SK-N-SH (cell line): ENCODE measurements around the gene DNAJC2. TPM values are rescaled to one million over a fixed set of nuclear protein-coding genes. Genes with fewer than 3 reads are reported as not detected.

Source experiments
- CTCF ChIA-PET: fragments of 300-600, 350-600 bp; formaldehyde crosslinking; extraction: SDS; loops from one replicate; lab custom pipeline; 2021; lab: Yijun Ruan, JAX
- POLR2A ChIA-PET: fragments of 350-600 bp; sonication (Branson Sonifier 250); formaldehyde crosslinking; extraction: SDS; loops from one replicate; lab custom pipeline; 2020; ENCODE audit warnings: antibody characterized with exemption, inconsistent platforms; lab: Yijun Ruan, JAX
- DNase-seq: peaks from one replicate; pipeline ENCODE4 v3.0.0; 2012
- H2AFZ ChIP-seq: fragments of 200-600 bp; sonication (generic); 2 replicates; pipeline ENCODE4 v1.8.1; 2016; ENCODE audit warnings: antibody characterized with exemption, mild to moderate bottlenecking, low read depth
- H3F3A ChIP-seq: fragments of 200-600 bp; sonication (generic); replicated peaks from 2 replicates; pipeline ENCODE3; 2016; ENCODE audit warnings: antibody characterized with exemption, mild to moderate bottlenecking; ENCODE audit not compliant: insufficient read depth
- H3K27ac ChIP-seq, 2 experiments: fragments of 200-500 bp in 1 of 2; fragments of 200-600 bp in 1 of 2; sonication (Bioruptor generic) in 1 of 2; sonication (generic), shearing (Covaris generic) in 1 of 2; 2 replicates each; pipeline versions ENCODE4 v1.5.1 to v1.6.1; 2014 to 2016; ENCODE audit warnings: low read depth in 2 of 2, inconsistent platforms in 1 of 2, low read length in 1 of 2, mild to moderate bottlenecking in 1 of 2, mixed read lengths in 1 of 2
- H3K27me3 ChIP-seq: fragments of 200-600 bp; sonication (generic), shearing (Covaris generic); 2 replicates; pipeline ENCODE4 v1.6.1; 2016; ENCODE audit warnings: mixed run types; ENCODE audit not compliant: insufficient read depth
- H3K36me3 ChIP-seq, 2 experiments: fragments of 200-500 bp in 1 of 2; fragments of 200-600 bp in 1 of 2; sonication (Bioruptor generic) in 1 of 2; sonication (generic) in 1 of 2; replicated peaks in 1 of 2; 2 replicates each; pipeline versions ENCODE3 to v1.5.1; 2014 to 2016; ENCODE audit warnings: low read length in 1 of 2, mild to moderate bottlenecking in 1 of 2; ENCODE audit not compliant: insufficient read depth in 2 of 2, control insufficient read depth in 1 of 2
- H3K4me1 ChIP-seq, 2 experiments: fragments of 200-500 bp in 1 of 2; fragments of 200-600 bp in 1 of 2; sonication (Bioruptor generic) in 1 of 2; sonication (generic), shearing (Covaris generic) in 1 of 2; 2 replicates each; pipeline versions ENCODE4 v1.5.1 to v1.6.1; 2014 to 2016; ENCODE audit warnings: low read depth in 1 of 2, low read length in 1 of 2, mixed run types in 1 of 2; ENCODE audit not compliant: insufficient read depth in 2 of 2, control insufficient read depth in 1 of 2
- H3K4me2 ChIP-seq: fragments of 200-600 bp; sonication (generic), shearing (Covaris generic); 2 replicates; pipeline ENCODE4 v1.6.1; 2017; ENCODE audit warnings: mixed run types
- H3K4me3 ChIP-seq, 2 experiments: fragments of 200-500 bp in 1 of 2; fragments of 200-600 bp in 1 of 2; sonication (Bioruptor generic) in 1 of 2; sonication (generic), shearing (Covaris generic) in 1 of 2; 2 replicates each; pipeline versions ENCODE4 v1.5.1 to v1.8.1; 2014 to 2016; ENCODE audit warnings: low read depth in 2 of 2, inconsistent platforms in 1 of 2, low read length in 1 of 2, mild to moderate bottlenecking in 1 of 2, mixed read lengths in 1 of 2, moderate library complexity in 1 of 2
- H3K79me2 ChIP-seq: fragments of 200-600 bp; sonication (generic); 2 replicates; pipeline ENCODE4 v1.8.1; 2017; ENCODE audit warnings: mild to moderate bottlenecking; ENCODE audit not compliant: insufficient read depth
- H3K9ac ChIP-seq: fragments of 200-600 bp; sonication (generic); 2 replicates; pipeline ENCODE4 v1.6.1; 2017; ENCODE audit warnings: mixed run types
- H3K9me2 ChIP-seq: fragments of 200-600 bp; sonication (generic); 2 replicates; pipeline ENCODE4 v1.6.1; 2017; ENCODE audit warnings: mixed run types
- H3K9me3 ChIP-seq: fragments of 200-600 bp; sonication (generic); 2 replicates; pipeline ENCODE4 v1.6.1; 2017; ENCODE audit warnings: mixed run types, mild to moderate bottlenecking, moderate library complexity
- H4K20me1 ChIP-seq: fragments of 200-600 bp; sonication (generic); 2 replicates; pipeline ENCODE4 v1.6.1; 2017; ENCODE audit warnings: mild to moderate bottlenecking, mixed run types; ENCODE audit not compliant: insufficient read depth
- CTCF ChIP-seq: fragments of 200-600 bp; sonication (generic); IDR thresholded peaks from 2 replicates; pipeline ENCODE4 v1.6.1; 2017; ENCODE audit warnings: antibody characterized with exemption, mild to moderate bottlenecking, moderate library complexity
- EP300 ChIP-seq, 2 experiments: IDR thresholded peaks; 2 replicates each; pipeline versions ENCODE4 v1.4.0 to v1.6.1; 2012; ENCODE audit warnings: borderline replicate concordance in 1 of 2, low read depth in 1 of 2, low read length in 1 of 2
- FOXM1 ChIP-seq: IDR thresholded peaks from 2 replicates; pipeline ENCODE4 v1.4.0; 2012; ENCODE audit warnings: low read depth, mild to moderate bottlenecking
- GABPA ChIP-seq: IDR thresholded peaks from 2 replicates; pipeline ENCODE4 v1.4.0; 2012; ENCODE audit warnings: low read depth, mild to moderate bottlenecking
- JUND ChIP-seq: IDR thresholded peaks from 2 replicates; pipeline ENCODE4 v1.4.0; 2012
- MEF2A ChIP-seq: IDR thresholded peaks from 2 replicates; pipeline ENCODE4 v1.4.0; 2012; ENCODE audit warnings: low read depth, borderline replicate concordance
- NRF1 ChIP-seq: IDR thresholded peaks from 2 replicates; pipeline ENCODE4 v1.6.1; 2012; ENCODE audit warnings: low read depth, mild to moderate bottlenecking, low read length
- PBX3 ChIP-seq: IDR thresholded peaks from 2 replicates; pipeline ENCODE4; 2012
- POLR2AphosphoS5 ChIP-seq: IDR thresholded peaks from 2 replicates; pipeline ENCODE4 v1.6.1; 2012; ENCODE audit warnings: low read depth, low read length
- RAD21 ChIP-seq: IDR thresholded peaks from 2 replicates; pipeline ENCODE4 v1.6.1; 2012; ENCODE audit warnings: mild to moderate bottlenecking, low read length
- RCOR1 ChIP-seq: fragments of 150-350 bp; IDR thresholded peaks from 2 replicates; pipeline ENCODE4 v1.6.1; 2017; ENCODE audit warnings: antibody characterized with exemption, low read length
- RFX5 ChIP-seq: IDR thresholded peaks from 2 replicates; pipeline ENCODE4 v1.6.1; 2012; ENCODE audit warnings: mild to moderate bottlenecking, improper control_type of control experiment, low read length
- RXRA ChIP-seq: IDR thresholded peaks from 2 replicates; pipeline ENCODE4 v1.4.0; 2012; ENCODE audit warnings: low read depth, mild to moderate bottlenecking, borderline replicate concordance
- TAF1 ChIP-seq: IDR thresholded peaks from 2 replicates; pipeline ENCODE4 v1.6.1; 2012; ENCODE audit warnings: low read depth, mild to moderate bottlenecking, low read length, moderate library complexity, borderline replicate concordance
- USF1 ChIP-seq: IDR thresholded peaks from 2 replicates; pipeline ENCODE4 v1.4.0; 2012; ENCODE audit warnings: low read depth, borderline replicate concordance
- USF2 ChIP-seq: fragments of 150-350 bp; IDR thresholded peaks from 2 replicates; pipeline ENCODE4 v1.6.1; 2017; ENCODE audit warnings: antibody characterized with exemption, low read length, low read depth, borderline replicate concordance
- polyA plus RNA-seq, 3 experiments: library from polyadenylated mRNA; depleted of rRNA; stranded (reverse); fragments of >200 nt; gene quantifications; 2 replicates each; pipeline ENCODE4 v1.2.3, GENCODE V29; 2012

The DNAJC2 gene
- polyA plus RNA-seq, 1 of the 3 experiments (the other 2 are of a cell fraction), result 18.9 TPM

- Histone ChIP-seq H3K4me2 (no peak overlapping the region), H2AFZ (no peak overlapping the region), H3K4me1 (no peaks in the 10 kb centered on the region), H3K36me3 (peaks cover 84 to 93% of the 10 kb centered on the region in 2 experiments), H3K9ac (no peak overlapping the region), H3K79me2 (0 out of 2 replicates have a peak, but pooled peaks cover 3% of the 10 kb centered on the region), H3K27ac (peak overlapping the region in 1 of 2 experiments; percentile 11; a peak in 1 of 4 replicates), H4K20me1 (no peaks in the 10 kb centered on the region; the same call in 1 of the 2 replicates), H3K9me3 (no peaks in the 10 kb centered on the region), H3F3A (peaks cover 43% of the 10 kb centered on the region), H3K9me2 (no peaks in the 10 kb centered on the region), H3K4me3 (no peak overlapping the region), H3K27me3 (no peaks in the 10 kb centered on the region)
- DNase-seq, result no peak
- ChIA-PET POLR2A (interaction anchor here (0.7 kb wide), 1 partner anchor 10 kb away, joined by 3 read pairs; no protein-coding TSS in a partner anchor), CTCF (interaction anchor here (0.6 to 1.6 kb wide), 4 partner anchors 11 to 90 kb away, joined by 3 read pairs; partner anchors contain the start of gene PMPCB)
- no peak for TF ChIP-seq JUND
- TF ChIP-seq USF2, result no peak
- TF ChIP-seq POLR2AphosphoS5, result no peak
- TF ChIP-seq RAD21, result no peak
- no peak for TF ChIP-seq RXRA
- TF ChIP-seq RCOR1, result no peak
- no peak for TF ChIP-seq PBX3
- no peak for TF ChIP-seq MEF2A
- TF ChIP-seq RFX5, result no peak
- TF ChIP-seq NRF1, result no peak
- no peak for TF ChIP-seq GABPA
- TF ChIP-seq USF1, result no peak
- TF ChIP-seq FOXM1, result no peak
- no peak for TF ChIP-seq CTCF
- TF ChIP-seq EP300 (IDR thresholded peaks at IDR 0.05; ENCODE audit: borderline replicate concordance in 1 of 2, low read depth in 1 of 2, low read length in 1 of 2), result no peak
- TF ChIP-seq TAF1, result no peak
Observed at GRCh38 chr7:103317009-103317408, 27.6 kb downstream of the DNAJC2 start.
